ENCODE data around the gene LCTL.

LCTL gene, protein sequence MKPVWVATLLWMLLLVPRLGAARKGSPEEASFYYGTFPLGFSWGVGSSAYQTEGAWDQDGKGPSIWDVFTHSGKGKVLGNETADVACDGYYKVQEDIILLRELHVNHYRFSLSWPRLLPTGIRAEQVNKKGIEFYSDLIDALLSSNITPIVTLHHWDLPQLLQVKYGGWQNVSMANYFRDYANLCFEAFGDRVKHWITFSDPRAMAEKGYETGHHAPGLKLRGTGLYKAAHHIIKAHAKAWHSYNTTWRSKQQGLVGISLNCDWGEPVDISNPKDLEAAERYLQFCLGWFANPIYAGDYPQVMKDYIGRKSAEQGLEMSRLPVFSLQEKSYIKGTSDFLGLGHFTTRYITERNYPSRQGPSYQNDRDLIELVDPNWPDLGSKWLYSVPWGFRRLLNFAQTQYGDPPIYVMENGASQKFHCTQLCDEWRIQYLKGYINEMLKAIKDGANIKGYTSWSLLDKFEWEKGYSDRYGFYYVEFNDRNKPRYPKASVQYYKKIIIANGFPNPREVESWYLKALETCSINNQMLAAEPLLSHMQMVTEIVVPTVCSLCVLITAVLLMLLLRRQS

DNA sequence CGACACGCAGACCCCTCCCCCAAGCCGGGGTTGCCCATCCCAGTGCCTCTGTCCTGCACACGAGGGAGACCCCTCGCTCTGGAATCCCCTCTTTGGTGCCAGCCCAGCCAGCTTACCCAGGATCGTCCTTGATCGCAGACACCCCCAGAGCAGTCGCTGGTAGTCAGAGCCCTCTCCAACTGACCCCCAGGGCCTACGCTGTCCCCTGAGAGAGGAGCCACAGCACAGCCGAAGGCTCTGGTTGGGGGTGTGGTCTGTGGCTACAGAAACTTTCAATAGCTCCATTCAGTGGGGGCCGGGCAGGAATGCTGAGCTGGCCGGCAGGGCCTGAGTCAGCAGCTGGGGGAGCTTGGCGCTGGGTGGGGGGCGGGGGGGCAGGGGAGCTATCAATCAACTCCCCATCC is at the start of gene LCTL:
TSS of gene LCTL (minus strand) at position 258 of the 404 bp plus-strand sequence. CDS start 633 bp downstream, outside the sequence.
- peak; percentile 46 for DNase-seq (ENCODE audit: low read depth)
- TF ChIP-seq, protein P1, sequence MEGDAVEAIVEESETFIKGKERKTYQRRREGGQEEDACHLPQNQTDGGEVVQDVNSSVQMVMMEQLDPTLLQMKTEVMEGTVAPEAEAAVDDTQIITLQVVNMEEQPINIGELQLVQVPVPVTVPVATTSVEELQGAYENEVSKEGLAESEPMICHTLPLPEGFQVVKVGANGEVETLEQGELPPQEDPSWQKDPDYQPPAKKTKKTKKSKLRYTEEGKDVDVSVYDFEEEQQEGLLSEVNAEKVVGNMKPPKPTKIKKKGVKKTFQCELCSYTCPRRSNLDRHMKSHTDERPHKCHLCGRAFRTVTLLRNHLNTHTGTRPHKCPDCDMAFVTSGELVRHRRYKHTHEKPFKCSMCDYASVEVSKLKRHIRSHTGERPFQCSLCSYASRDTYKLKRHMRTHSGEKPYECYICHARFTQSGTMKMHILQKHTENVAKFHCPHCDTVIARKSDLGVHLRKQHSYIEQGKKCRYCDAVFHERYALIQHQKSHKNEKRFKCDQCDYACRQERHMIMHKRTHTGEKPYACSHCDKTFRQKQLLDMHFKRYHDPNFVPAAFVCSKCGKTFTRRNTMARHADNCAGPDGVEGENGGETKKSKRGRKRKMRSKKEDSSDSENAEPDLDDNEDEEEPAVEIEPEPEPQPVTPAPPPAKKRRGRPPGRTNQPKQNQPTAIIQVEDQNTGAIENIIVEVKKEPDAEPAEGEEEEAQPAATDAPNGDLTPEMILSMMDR (conservative IDR thresholded peaks at IDR 0.05; ENCODE audit: control insufficient read depth, insufficient read depth, low read depth, low read length), result no peak
- H3K4me3 ChIP-seq (ENCODE audit: control insufficient read depth, low read depth, low read length), result no peak within 1 kb of the TSS

DNA sequence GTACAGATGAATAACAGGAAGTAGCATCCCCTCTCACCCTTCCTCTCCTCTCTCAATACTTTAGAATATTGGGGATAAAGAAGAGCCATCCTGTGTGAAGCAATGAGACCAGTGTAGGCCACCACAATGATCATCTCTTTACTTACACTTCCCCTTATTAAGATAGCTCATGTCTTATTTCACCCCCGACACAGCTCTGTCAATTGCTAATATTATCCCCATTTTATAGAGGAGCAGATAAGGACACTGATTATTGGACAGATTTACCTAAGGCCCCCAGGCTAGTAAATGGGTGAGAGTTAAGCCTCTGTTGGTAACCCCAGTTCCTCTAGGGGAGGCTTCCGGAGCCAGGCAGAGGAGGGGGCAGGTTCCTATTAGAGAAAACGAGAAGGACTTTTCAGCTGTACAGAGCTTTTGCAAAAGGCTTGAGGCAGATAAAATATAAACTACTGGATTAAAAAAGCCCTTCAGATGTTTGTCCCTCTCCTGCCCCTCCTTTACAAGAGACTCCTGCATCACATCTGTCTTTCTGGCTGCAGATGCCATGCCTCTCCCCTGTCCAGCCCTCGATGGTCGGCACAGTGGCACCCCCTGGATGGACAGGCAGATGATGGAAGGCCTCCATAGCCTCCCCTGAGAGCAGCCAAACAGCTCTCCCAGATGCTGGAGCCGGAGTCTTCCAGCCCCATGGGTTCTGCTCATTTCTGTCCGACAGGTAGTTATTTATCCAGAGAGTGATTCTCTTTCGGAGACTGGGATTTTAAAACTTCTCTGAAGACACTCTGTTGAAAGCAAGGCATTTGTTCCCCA is 49.4 kb upstream of the LCTL start:
- no peak for DNase-seq (ENCODE audit: low read depth)
- TF ChIP-seq, protein P1 (conservative IDR thresholded peaks at IDR 0.05; ENCODE audit: control insufficient read depth, insufficient read depth, low read depth, low read length), result no peak
- no peak overlapping the region for H3K4me3 ChIP-seq (ENCODE audit: control insufficient read depth, low read depth, low read length)

DNA sequence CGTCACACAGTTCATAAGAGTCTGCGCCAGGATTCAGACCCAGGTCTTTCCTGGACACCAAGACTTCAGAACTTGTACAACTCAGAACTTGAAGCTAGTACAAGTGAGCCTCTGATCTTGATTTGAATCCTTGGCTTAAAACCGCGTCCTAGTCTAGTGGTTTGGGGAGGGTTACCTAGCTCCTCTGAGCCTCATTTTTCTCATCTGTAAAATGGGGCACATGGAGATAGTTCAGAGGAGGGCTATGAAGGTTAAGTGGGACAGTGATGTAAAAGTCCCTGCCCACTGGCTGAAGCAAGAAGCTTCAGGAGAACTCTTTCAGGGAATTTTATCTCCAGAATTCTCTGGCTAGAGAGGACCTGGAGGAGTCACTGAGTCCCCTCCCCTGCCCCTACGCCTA is 48.7 kb upstream of the LCTL start:
- TF ChIP-seq, protein P1 (conservative IDR thresholded peaks at IDR 0.05; ENCODE audit: control insufficient read depth, insufficient read depth, low read depth, low read length), result no peak
- no peak for DNase-seq (ENCODE audit: low read depth)
- no peak overlapping the region for H3K4me3 ChIP-seq (ENCODE audit: control insufficient read depth, low read depth, low read length)

DNA sequence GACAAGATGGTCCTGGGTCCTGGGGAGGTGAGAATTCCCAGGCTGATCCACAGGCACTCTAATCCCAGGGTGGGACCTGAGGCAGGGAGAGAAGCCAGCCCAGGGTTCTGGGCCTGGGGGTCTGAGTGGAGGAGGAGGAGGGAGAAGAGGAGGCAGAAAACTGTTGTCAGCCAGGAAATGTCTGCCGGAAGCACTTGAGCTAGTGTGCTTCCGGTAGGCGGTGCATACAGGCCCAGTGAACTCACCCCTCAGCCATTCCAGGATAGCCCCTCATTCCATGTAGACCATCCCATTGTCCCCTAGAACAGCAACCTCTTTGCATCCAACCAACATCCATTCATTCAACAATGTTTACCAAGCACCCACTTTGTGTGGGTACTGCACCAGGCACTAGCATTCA is 47.9 kb upstream of the LCTL start:
- H3K4me3 ChIP-seq (ENCODE audit: control insufficient read depth, low read depth, low read length), result no peak overlapping the region
- TF ChIP-seq, protein P1 (conservative IDR thresholded peaks at IDR 0.05; ENCODE audit: control insufficient read depth, insufficient read depth, low read depth, low read length), result no peak
- no peak for DNase-seq (ENCODE audit: low read depth)

DNA sequence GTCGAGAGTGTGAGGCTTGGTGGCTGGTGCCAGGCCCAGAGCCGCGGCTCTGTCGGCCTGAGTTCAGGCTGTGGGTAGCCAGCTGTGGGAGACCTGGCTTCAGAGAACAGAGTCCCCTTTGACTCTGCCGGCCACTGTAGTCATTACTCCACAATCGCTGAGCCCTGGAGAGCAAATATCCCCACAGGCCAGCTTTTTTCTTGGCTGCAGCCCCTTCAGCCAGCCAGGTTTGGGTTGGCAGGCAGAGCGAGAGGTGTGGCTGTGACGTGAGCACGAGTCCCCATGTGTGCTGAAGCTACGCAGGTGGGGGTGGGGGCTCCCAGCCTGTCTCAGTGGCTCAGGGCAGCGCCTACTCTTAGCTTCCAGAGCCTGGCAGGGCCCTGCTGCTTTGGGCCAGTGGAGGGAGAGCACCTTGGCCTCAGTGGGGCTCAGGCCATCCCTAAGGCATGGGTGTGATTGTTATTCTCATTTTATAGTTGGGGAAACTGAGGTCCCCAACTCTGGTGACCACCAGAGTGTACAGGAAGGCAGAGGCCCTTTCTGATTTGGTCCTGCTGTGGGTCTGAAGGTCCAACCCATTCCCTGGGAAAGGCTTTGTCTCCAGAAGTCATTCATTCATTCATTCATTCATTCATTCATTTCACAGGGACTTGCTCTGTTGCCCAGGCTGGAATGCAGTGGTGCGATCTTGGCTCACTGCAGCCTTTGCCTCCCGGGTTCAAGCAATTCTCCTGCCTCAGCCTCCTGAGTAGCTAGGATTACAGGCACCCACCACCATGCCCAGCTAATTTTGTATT is 45.7 kb upstream of the LCTL start:
- TF ChIP-seq, protein P1 (conservative IDR thresholded peaks at IDR 0.05; ENCODE audit: control insufficient read depth, insufficient read depth, low read depth, low read length), result no peak
- DNase-seq (ENCODE audit: low read depth), result no peak
- no peak overlapping the region for H3K4me3 ChIP-seq (ENCODE audit: control insufficient read depth, low read depth, low read length)

DNA sequence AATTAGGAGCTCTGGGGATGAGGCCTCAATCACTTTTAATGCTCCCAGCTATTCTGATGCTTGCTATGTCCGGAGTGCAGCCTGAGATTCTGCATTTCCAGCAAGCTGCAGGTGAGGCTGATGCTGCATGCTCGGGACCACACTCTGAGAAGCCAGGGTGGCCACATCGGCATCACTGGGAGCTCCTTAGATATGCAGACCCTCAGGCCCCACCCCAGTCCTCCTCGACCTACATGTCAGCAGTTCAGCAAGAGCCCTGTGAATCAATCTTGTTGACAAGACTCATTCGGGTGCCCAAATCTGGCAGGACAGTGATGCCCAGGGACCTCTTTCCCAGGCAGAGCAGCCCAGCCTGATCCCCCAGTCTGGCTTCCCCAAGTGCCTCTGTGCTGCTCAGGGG is 44.1 kb upstream of the LCTL start:
- TF ChIP-seq, protein P1 (conservative IDR thresholded peaks at IDR 0.05; ENCODE audit: control insufficient read depth, insufficient read depth, low read depth, low read length), result no peak
- no peak for DNase-seq (ENCODE audit: low read depth)

More for the DNA sequence above, 44.1 kb upstream of the LCTL start:
- no peak overlapping the region for H3K4me3 ChIP-seq (ENCODE audit: control insufficient read depth, low read depth, low read length)

Measured in fibroblast of mammary gland (primary cell).